H4 (cell line): Measurements from ENCODE around the gene RFC1. TPM values are rescaled to one million over a fixed set of nuclear protein-coding genes. Genes with fewer than 3 reads are reported as not detected.
"Not testable (repeated sequence)": the region's sequence is repeated elsewhere in the genome, so short reads cannot be mapped to it uniquely, and the experiment has no call there.

Source experiments
- DNase-seq: peaks from one replicate; pipeline ENCODE4 v3.0.0-alpha.2; 2015; ENCODE audit warnings: low spot score
- total RNA-seq: library from RNA; depleted of rRNA; stranded (reverse); fragments of >200 nt; shearing (Covaris generic); gene quantifications from 2 replicates; pipeline ENCODE4 v1.2.3, GENCODE V29; 2014; rRNA removed

RFC1 gene
- 37.7 and 54.4 TPM in 2 replicates for total RNA-seq

DNA sequence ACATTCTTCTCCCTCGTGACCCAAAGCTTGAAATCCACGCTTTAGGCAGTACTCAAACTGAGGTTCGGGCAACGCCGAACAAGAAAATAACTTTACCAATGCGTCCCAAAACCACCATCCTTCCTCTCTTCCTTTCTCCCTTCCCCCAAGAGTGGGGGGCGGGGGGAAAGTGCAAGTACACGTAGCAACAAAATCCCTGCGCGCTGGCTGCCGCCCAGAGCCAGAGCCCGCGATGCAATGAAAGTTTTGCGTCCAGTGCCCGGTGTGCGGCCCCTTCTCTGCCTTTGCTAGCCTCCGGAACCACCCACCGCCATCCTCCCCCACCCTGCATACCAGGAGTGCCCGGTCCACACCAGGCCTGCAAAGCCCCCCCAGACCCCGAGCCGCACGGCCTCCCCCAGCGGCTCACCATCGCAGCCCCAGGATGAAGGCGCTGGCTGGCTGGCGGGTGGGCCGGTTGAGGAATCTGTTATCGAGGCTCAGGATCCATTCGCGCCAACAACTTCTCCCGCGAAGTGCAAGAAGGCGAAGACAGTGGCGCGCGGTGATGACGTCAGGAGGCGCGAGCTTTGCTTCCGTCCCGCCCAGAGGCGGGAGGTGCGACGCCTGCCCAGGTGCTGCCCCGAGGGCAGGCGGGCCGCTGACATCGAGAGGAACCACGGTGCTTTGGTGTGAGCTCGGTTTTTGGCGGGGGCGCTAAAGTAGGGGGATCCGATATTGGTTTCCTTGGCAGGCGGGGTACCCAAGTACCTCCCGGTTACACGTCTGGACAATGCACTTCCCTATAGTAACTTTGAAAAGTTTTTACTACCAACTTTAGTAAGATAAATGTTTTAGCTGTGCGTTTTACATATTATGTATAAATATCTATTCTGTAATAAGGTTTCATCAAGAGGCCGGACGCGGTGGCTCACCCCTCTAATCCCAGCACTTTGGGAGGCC lies at the start of gene RFC1:
TSS of gene RFC1 (minus strand) at position 533 of the 942 bp plus-strand sequence. CDS start at position 412, 121 bp downstream.
- peak; percentile 92 for DNase-seq

GRCh38 chr4:39415678-39416283 lies 49.6 kb upstream of the RFC1 start:
- no peak for DNase-seq

DNA sequence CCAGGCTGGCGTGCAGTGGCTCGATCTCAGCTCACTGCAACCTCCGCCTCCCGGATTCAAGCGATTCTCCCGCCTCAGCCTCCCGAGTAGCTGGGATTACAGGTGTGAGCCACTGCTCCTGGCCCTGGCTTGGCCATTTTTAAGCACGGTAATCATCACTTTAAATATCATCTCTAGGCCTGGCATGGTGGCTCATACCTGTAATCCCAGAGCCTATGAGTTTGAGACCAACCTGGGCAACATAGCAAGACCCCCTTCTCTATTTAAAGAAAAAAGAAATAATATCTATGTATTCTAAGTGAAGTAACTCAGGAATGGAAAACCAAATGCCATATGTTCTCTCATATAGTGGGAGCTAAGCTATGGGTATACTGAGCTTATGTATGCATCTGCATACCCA lies 45.4 kb upstream of the RFC1 start:
- not testable (repeated sequence) for DNase-seq

- no peak for DNase-seq
Measured at GRCh38 chr4:39410415-39410814, 44.3 kb upstream of the RFC1 start.

GRCh38 chr4:39407584-39407885 lies 41.4 kb upstream of the RFC1 start:
- no peak for DNase-seq

- DNase-seq = no peak
Measured at GRCh38 chr4:39406763-39407583, 40.8 kb upstream of the RFC1 start, which contains the start of gene KLB. Gene KLB (plus strand): TSS chr4:39406930. CDS start chr4:39406950, 20 bp downstream.

- DNase-seq = not testable (repeated sequence)
Measured at GRCh38 chr4:39401640-39402039, 35.5 kb upstream of the RFC1 start.

DNA sequence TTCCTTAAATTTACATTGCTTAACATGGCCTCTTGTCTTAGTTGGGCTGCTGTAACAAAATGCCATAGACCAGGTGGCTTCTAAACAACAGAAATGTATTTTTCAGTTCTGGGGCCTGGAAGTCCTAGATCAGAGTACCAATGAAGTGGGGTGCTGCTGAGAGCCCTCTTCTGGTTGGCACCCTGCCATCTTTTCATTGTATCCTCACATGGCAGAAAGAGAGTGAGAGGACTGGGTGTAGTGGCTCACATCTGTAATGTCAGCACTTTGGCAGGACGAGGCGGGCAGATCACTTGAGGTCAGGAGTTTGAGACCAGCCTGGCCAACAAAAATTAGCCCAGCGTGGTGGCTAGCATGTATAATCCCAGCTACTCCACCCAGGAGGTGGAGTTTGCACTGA lies 28.5 kb upstream of the RFC1 start:
- no peak for DNase-seq

GRCh38 chr4:39390603-39391002 lies 24.4 kb upstream of the RFC1 start:
- no peak for DNase-seq

DNA sequence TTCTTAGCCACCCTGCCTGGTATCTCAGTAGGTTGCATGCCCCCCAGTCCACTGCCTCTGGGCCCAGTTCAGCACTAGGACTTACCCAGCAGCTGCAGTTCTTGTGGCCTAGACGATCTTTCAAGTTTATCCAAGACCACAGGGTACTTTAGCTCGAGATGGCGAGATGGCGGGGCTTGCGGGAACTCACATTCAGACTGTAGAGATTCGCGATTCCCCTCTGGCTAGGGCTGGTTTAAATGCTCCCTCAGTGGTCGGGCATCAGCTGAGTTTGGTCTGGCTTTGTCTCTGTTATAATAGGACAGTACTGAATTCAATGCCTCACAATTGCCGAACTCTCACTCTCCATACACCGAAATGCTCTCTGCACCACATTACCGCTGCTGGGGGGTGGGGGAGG lies 18.4 kb upstream of the RFC1 start:
- no peak for DNase-seq

DNA sequence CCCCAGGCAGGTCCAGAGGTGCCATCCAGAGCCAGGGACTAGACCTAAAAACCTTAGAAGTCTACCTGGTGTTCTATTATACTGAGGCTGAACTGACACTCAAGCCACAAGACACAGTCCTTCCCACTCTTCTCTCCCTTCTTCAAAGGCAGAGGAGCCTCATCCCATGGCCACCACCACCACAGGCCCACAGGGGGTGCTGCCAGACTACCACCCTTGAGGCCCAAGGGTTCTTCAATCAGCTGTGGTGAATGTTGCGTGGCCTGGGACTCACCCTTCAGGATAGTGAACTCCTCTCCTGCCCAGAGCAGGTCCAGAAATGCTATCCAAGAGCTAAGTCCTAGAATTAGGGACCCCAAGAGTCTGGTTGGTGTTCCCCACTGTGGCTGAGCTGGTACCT lies 17.5 kb upstream of the RFC1 start:
- no peak for DNase-seq

- no peak for DNase-seq
Measured at GRCh38 chr4:39375478-39375877, 9.3 kb upstream of the RFC1 start.

GRCh38 chr4:39371209-39371608 lies 5.0 kb upstream of the RFC1 start:
- DNase-seq = not testable (repeated sequence)

DNA sequence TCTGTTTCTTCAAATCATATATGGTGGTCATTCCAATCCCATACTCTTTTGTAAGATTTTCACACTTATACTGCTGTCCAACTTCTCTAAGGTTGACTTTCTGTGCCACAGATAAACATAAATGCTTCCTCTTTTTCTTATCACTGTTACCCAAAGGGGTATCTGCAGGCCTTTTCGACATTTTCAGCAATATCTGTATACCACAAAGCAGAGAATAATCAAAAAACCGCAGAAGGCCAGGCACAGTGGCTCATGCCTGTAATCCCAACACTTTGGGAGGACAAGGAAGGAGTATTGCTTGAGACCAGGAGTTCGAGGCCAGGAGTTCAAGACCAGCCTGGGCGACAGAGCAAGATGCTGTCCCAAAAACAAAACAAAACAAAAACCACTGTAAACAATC lies 3.1 kb upstream of the RFC1 start:
- DNase-seq = no peak

GRCh38 chr4:39367166-39367565 lies 1.0 kb upstream of the RFC1 start:
- DNase-seq = no peak

DNA sequence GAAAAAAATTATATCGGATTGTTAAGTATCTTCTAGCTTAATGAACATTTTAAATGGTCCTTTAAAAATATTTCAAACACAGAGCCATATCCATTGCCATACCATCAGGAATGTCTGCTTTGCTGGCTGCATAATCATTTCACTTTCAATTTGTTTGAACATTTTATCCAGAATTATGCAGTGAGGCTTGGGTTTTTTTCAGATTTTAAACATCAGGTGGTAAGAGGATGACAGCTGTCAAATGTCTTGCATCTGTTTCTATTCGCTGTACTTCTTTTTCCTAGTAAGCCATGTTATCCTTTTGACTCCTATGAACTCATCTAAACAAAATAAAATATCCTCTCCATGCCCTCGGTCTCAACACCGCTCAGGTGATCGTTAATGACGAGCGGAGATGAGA lies 802 bp downstream of the RFC1 start:
- DNase-seq = no peak

DNA sequence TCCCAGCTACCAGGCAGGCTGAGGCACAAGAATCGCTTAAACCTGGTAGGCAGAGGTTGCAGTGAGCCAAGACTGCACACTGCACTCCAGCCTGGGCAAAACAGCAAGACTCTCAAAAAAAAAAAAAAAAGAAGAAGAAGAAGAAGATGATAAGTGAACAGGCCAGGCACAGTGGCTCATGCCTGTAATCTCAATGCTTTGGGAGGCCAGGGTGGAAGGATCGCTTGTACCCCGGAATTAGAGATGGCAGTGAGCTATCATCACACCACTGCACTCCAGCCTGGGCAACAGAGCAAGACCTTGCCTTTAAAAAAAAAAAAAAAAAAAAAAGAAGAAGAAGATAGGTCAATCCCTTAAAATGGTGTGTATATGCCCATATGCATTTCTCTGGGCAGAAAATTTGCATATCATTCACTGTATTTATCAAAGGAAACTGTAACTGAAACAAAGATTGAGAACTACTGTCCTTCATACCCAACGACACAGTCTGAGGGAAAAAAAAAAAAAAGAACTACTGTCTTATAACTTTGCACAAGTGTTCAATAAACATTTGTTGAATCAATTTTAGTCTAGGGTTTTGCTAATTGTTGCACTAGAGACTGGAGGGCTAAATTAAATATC lies 2.3 kb downstream of the RFC1 start:
- DNase-seq = no peak

- no peak for DNase-seq
Measured at GRCh38 chr4:39362827-39363226, 3.3 kb downstream of the RFC1 start.

DNA sequence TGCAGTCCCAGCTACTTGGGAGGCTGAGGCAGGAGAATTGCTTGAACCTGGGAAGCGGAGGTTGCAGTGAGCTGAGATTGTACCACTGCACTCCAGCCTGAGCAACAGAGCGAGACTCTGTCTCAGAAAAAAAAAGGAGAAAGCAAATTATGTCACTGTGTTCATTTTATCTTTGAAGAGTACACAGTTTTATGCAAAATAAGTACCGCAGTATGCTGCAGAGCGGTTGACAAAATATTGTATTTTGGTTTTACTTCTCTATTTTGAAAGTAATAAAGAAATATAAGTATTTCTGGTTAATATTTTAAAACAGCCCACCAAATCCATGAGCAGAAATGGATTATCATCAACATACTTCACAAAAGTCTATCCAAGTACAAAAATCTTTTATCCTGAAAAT lies 5.6 kb downstream of the RFC1 start:
- not testable (repeated sequence) for DNase-seq

GRCh38 chr4:39357002-39357401 lies 9.2 kb downstream of the RFC1 start:
- DNase-seq = no peak

GRCh38 chr4:39354254-39354552 lies 12.0 kb downstream of the RFC1 start:
- no peak for DNase-seq
